ENCODE data around the gene RAB20.

GRCh38 chr13:110528911-110529310 is 32.6 kb downstream of the RAB20 start:
- no peak for TF ChIP-seq TCF4 (CRISPR knock-in tag; IDR thresholded peaks at IDR 0.05; ENCODE audit: borderline replicate concordance)
- TF ChIP-seq CSRNP3 (CRISPR knock-in tag; IDR thresholded peaks at IDR 0.05): no peak
- no peak for TF ChIP-seq ZFP30 (CRISPR knock-in tag; IDR thresholded peaks at IDR 0.05)
- no peak for TF ChIP-seq ZNF565 (CRISPR knock-in tag; conservative IDR thresholded peaks at IDR 0.05; ENCODE audit: low read depth)
- TF ChIP-seq SNAI2 (CRISPR knock-in tag; IDR thresholded peaks at IDR 0.05): no peak
- no peak for TF ChIP-seq RARB (CRISPR knock-in tag; IDR thresholded peaks at IDR 0.05)
- TF ChIP-seq ZFP3 (CRISPR knock-in tag; IDR thresholded peaks at IDR 0.05): no peak
- no peak for TF ChIP-seq ARNTL (CRISPR knock-in tag; IDR thresholded peaks at IDR 0.05; ENCODE audit: borderline replicate concordance, low read depth)
- TF ChIP-seq ZC3H10 (CRISPR knock-in tag; IDR thresholded peaks at IDR 0.05): no peak
